Kidney (tissue), 14 donors: Measurements from ENCODE around the gene WNT6. TPM values are rescaled to one million over a fixed set of nuclear protein-coding genes. Genes with fewer than 3 reads are reported as not detected.
A peak's percentile ranks its signal among the peaks of the same experiment; 100 is the strongest.

Experiments used
- DNase-seq, 5 donors: peaks; one replicate each; pipeline ENCODE4 v3.0.0-alpha.2; 2013 to 2020
- FAIRE-seq: peaks from 2 replicates; lab custom pipeline; 2012; peaks lifted over from hg19 to GRCh38; lab: Jason Lieb, UNC
- H3K27ac ChIP-seq, 2 donors: one replicate each; pipeline ENCODE4 v1.7.0; 2013; ENCODE audit warnings: low read depth in 2 of 2, low read length in 2 of 2, inconsistent platforms in 1 of 2
- H3K27me3 ChIP-seq: one replicate; pipeline ENCODE4 v1.7.1; 2013; ENCODE audit warnings: low read length, inconsistent platforms; ENCODE audit not compliant: control insufficient read depth, insufficient read depth
- H3K36me3 ChIP-seq, 3 donors: one replicate each; pipeline versions ENCODE4 v1.7.0 to v1.7.1; 2013; ENCODE audit warnings: low read length in 3 of 3, control low read depth in 1 of 3, inconsistent platforms in 1 of 3; ENCODE audit not compliant: insufficient read depth in 3 of 3, control insufficient read depth in 2 of 3
- H3K4me1 ChIP-seq, 3 donors: one replicate each; pipeline versions ENCODE4 v1.7.0 to v1.7.1; 2013; ENCODE audit warnings: low read length in 3 of 3, inconsistent platforms in 1 of 3, low read depth in 1 of 3; ENCODE audit not compliant: control insufficient read depth in 2 of 3, insufficient read depth in 2 of 3
- H3K4me3 ChIP-seq, 3 donors: one replicate each; pipeline versions ENCODE4 v1.7.0 to v1.8.1; 2013; ENCODE audit warnings: low read length in 3 of 3, control low read depth in 1 of 3, inconsistent platforms in 1 of 3
- H3K9ac ChIP-seq, 3 donors: one replicate each; pipeline versions ENCODE4 v1.7.0 to v1.7.1; 2013; ENCODE audit warnings: low read length in 3 of 3, control low read depth in 1 of 3, inconsistent platforms in 1 of 3
- H3K9me3 ChIP-seq, 3 donors: one replicate each; pipeline versions ENCODE4 v1.7.0 to v1.7.1; 2013; ENCODE audit warnings: low read length in 3 of 3, control low read depth in 1 of 3, inconsistent platforms in 1 of 3; ENCODE audit not compliant: control insufficient read depth in 2 of 3, insufficient read depth in 1 of 3
- intact Hi-C: fragments of 100-400 bp; cut with DNase I; formaldehyde crosslinking; loops from one replicate; pipeline ENCODE4 v1.11.1; 2022
- polyA plus RNA-seq: library from polyadenylated mRNA; stranded (reverse); fragments of 350-450 nt; fragmentation: Illumina TruSeq; extraction: RNeasy Lipid Tissue Mini Kit (QIAGEN cat#74804); gene quantifications from one replicate; pipeline ENCODE4 v1.2.3, GENCODE V29; 2014; ENCODE audit warnings: low read depth, low replicate concordance; ENCODE audit not compliant: insufficient read depth
- total RNA-seq: library from RNA; stranded (reverse); fragmentation: NEBNext Ultra II Directional; extraction: Animal tissue kit (Norgen Biotek cat#: 25700); gene quantifications from one replicate; pipeline ENCODE4 v1.2.1, GENCODE V29; 2021
- TF ChIP-seq, protein P1 (sequence below): IDR thresholded peaks from 3 replicates; pipeline ENCODE4 v1.5.1; 2012; ENCODE audit warnings: mild to moderate bottlenecking, moderate library complexity, borderline replicate concordance; ENCODE audit not compliant: insufficient read depth; ENCODE audit errors: extremely low read depth
- donor health status: control.
- donor health status: control.
- donor health status: control.
- donor health status: control.
- donor health status: control.
- donor health status: DM: yes; HTN: yes; CAD: no.
- donor health status: Normal renal cell carcinoma (clear cell type).

Gene WNT6
- total and polyA plus RNA-seq, 2 donors from 2014 or later: 0.57 to 0.75 TPM

DNA sequence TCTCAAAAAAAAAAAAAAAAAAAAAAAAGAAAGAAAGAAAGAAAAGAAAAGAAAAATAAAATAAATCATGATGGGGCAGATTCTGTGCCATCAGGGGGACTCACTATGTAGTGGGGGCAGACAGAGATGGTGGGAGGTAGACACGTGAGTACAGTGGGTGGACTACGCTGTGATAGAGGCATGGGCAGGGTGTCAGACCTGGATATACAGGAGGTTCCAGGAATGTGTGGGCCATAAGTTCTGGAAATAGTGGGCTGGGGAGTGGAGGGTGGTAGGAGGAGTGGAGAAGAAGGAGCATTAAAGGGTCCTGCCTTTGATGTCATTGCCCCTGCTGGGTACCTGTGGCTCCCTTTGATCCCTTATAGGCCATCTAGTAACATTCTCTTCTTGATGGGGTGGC, 8.8 kb upstream of the WNT6 start:
- no peaks in the 10 kb centered on the region for H3K9me3 ChIP-seq
- no peak overlapping the region for H3K4me3 ChIP-seq
- no peak overlapping the region for H3K27ac ChIP-seq
- no peak overlapping the region for H3K9ac ChIP-seq
- H3K36me3 ChIP-seq: no peaks in the 10 kb centered on the region
- H3K27me3 ChIP-seq: peaks cover 9% of the 10 kb centered on the region
- FAIRE-seq: no peak
- TF ChIP-seq, protein P1, sequence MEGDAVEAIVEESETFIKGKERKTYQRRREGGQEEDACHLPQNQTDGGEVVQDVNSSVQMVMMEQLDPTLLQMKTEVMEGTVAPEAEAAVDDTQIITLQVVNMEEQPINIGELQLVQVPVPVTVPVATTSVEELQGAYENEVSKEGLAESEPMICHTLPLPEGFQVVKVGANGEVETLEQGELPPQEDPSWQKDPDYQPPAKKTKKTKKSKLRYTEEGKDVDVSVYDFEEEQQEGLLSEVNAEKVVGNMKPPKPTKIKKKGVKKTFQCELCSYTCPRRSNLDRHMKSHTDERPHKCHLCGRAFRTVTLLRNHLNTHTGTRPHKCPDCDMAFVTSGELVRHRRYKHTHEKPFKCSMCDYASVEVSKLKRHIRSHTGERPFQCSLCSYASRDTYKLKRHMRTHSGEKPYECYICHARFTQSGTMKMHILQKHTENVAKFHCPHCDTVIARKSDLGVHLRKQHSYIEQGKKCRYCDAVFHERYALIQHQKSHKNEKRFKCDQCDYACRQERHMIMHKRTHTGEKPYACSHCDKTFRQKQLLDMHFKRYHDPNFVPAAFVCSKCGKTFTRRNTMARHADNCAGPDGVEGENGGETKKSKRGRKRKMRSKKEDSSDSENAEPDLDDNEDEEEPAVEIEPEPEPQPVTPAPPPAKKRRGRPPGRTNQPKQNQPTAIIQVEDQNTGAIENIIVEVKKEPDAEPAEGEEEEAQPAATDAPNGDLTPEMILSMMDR: no peak
- intact Hi-C loops: no loop called here
- DNase-seq: no peak
- no peaks in the 10 kb centered on the region for H3K4me1 ChIP-seq

DNA sequence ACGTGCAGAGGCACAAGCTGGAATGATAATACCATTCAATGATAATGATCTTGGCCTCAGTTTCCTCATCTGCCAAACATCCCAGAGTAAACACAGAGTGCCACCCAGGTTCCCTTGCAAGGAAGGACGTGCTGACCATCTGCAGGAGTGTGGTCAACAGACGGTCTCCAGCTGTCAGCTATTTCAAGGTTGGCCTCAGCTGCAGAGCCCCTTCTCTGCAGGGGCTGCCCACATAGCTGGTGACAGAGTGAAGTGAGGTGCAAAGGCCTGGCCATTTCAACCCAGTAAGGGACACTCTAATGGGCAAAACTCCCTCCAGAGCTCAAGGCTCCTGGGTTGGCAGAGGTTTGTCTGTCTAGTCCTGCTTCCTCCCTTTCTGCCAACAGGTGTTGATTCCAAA, 8.3 kb upstream of the WNT6 start:
- H3K9me3 ChIP-seq: no peaks in the 10 kb centered on the region
- intact Hi-C loops: no loop called here
- H3K4me3 ChIP-seq: no peak overlapping the region
- peaks cover 9% of the 10 kb centered on the region for H3K27me3 ChIP-seq
- no peaks in the 10 kb centered on the region for H3K4me1 ChIP-seq
- DNase-seq: no peak
- no peak overlapping the region for H3K27ac ChIP-seq
- no peak for FAIRE-seq
- no peak overlapping the region for H3K9ac ChIP-seq
- H3K36me3 ChIP-seq: no peaks in the 10 kb centered on the region
- TF ChIP-seq, protein P1: no peak

DNA sequence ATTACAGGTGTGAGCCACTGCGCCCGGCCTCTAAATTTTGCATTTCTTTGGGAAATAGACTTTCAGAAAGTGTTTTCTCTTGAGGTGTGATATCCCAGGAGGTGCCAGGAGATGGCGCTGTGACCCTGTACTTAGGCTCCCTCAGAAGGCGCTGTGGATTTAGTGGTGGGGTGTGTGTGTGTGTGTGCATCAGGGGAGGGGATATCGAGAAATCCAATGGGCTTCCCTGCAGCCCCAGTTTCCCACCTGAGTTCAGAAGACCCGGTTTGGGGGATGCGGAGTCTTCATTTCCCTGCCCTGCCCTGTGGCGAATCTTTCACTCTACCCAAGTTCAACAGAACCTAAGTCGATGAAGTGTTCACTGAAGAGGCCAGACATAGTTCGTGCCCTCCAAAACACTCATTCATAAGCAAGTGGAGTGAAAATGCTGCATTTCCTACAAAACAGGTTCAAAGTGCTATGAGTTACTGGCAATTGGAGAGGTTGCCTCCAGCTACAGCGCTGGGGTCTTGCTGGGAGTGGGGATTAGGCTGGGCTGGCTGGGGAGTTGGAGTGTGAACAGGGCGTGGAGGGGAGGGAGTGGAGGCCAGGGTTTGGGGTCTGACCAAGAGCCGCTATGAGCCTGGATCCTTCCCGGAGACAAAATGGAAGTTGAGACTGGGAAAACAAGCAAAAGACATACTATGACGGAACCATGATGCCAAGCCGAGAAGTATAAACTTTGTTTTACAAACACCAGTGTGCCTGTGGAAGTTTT, 6.5 kb upstream of the WNT6 start:
- Histone ChIP-seq H3K27ac (no peak overlapping the region), H3K9me3 (no peaks in the 10 kb centered on the region), H3K9ac (no peak overlapping the region), H3K4me1 (no peaks in the 10 kb centered on the region), H3K4me3 (no peak overlapping the region), H3K27me3 (peaks cover 10% of the 10 kb centered on the region), H3K36me3 (no peaks in the 10 kb centered on the region)
- no peak for FAIRE-seq
- intact Hi-C loops: no loop called here
- peak in 4 of 5 donors; percentile 70 to 74 (median 72) for DNase-seq
- TF ChIP-seq, protein P1: peak; percentile 67
